GM12878 (cell line): ENCODE results near the gene LGALS8.

Experiments
- CHD2 ChIP-seq: IDR thresholded peaks from 2 replicates; pipeline ENCODE4 v1.6.1; 2011; ENCODE audit warnings: low read depth, low read length, improper control_type of control experiment, borderline replicate concordance
- EZH2 ChIP-seq: IDR thresholded peaks from 2 replicates; pipeline ENCODE4 v1.6.1; 2012; ENCODE audit warnings: low read depth, mild to moderate bottlenecking, control low read depth, inconsistent platforms, low read length, borderline replicate concordance; ENCODE audit not compliant: control insufficient read depth
- NR2C2 ChIP-seq: IDR thresholded peaks from 2 replicates; pipeline ENCODE4 v1.6.1; 2011; ENCODE audit warnings: borderline replicate concordance, low read depth; ENCODE audit not compliant: control insufficient read depth, insufficient read length
- POLR2A ChIP-seq: IDR thresholded peaks from 2 replicates; pipeline ENCODE4 v1.6.1; 2011; ENCODE audit warnings: low read depth, mild to moderate bottlenecking, low read length
- POLR2AphosphoS5 ChIP-seq: IDR thresholded peaks from 2 replicates; pipeline ENCODE4 v1.6.1; 2011; ENCODE audit warnings: mild to moderate bottlenecking, low read length, inconsistent platforms
- RAD21 ChIP-seq: IDR thresholded peaks from 2 replicates; pipeline ENCODE4 v1.6.1; 2011; ENCODE audit warnings: mild to moderate bottlenecking, low read depth, low read length, moderate library complexity; ENCODE audit not compliant: insufficient read depth
- RFX5 ChIP-seq: IDR thresholded peaks from 2 replicates; pipeline ENCODE4 v1.6.1; 2011; ENCODE audit warnings: low read depth, low read length, improper control_type of control experiment
- SMC3 ChIP-seq: IDR thresholded peaks from 2 replicates; pipeline ENCODE4 v1.6.1; 2011; ENCODE audit warnings: low read length, improper control_type of control experiment, borderline replicate concordance
- SREBF1 ChIP-seq: IDR thresholded peaks from 2 replicates; pipeline ENCODE4 v1.6.1; 2012; ENCODE audit warnings: mild to moderate bottlenecking, low read length
- TF ChIP-seq, protein P1 (sequence below), 3 experiments: IDR thresholded peaks in 2 of 3; conservative IDR thresholded peaks in 1 of 3; 2 replicates each; pipeline ENCODE4 v1.5.1; 2011; ENCODE audit warnings: low read depth in 3 of 3, low read length in 3 of 3, mild to moderate bottlenecking in 3 of 3, control low read depth in 2 of 3, moderate library complexity in 2 of 3, inconsistent platforms in 1 of 3, mixed read lengths in 1 of 3; ENCODE audit not compliant: control insufficient read depth in 2 of 3, insufficient read depth in 1 of 3; ENCODE audit errors: extremely low read depth in 1 of 3
- TF ChIP-seq, protein P2 (sequence below): IDR thresholded peaks from 2 replicates; pipeline ENCODE4 v1.6.1; 2012; ENCODE audit warnings: low read depth, low read length, improper control_type of control experiment
- TF ChIP-seq, protein P3 (sequence below): IDR thresholded peaks from 2 replicates; pipeline ENCODE4 v1.6.1; 2011; ENCODE audit warnings: borderline replicate concordance, low read depth, mild to moderate bottlenecking, moderate library complexity, mixed read lengths, low read length; ENCODE audit not compliant: insufficient read depth; ENCODE audit errors: extremely low read length

DNA sequence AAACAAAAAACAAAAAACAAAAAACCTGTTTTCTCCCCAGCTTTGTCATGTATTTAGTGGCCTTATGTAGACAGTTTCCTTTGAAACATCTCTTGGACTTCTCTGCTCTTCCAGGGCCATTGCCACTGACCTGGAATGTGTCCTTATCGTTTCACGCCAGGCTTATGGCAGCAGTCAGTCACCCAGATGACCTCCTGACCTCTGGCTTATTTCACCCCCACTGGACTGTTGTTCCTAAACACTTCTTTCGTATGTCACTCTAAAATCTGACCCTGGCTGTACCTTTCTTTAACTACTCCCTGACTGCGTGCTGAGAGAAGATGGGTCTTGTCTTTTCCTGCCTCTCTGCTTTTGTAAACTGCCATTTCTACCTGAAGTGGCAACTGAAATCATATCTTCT lies 9.1 kb downstream of the LGALS8 start:
- TF ChIP-seq, protein P1, sequence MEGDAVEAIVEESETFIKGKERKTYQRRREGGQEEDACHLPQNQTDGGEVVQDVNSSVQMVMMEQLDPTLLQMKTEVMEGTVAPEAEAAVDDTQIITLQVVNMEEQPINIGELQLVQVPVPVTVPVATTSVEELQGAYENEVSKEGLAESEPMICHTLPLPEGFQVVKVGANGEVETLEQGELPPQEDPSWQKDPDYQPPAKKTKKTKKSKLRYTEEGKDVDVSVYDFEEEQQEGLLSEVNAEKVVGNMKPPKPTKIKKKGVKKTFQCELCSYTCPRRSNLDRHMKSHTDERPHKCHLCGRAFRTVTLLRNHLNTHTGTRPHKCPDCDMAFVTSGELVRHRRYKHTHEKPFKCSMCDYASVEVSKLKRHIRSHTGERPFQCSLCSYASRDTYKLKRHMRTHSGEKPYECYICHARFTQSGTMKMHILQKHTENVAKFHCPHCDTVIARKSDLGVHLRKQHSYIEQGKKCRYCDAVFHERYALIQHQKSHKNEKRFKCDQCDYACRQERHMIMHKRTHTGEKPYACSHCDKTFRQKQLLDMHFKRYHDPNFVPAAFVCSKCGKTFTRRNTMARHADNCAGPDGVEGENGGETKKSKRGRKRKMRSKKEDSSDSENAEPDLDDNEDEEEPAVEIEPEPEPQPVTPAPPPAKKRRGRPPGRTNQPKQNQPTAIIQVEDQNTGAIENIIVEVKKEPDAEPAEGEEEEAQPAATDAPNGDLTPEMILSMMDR (IDR thresholded peaks at IDR 0.05 in 2 of 3, conservative IDR thresholded peaks at IDR 0.05 in 1 of 3; ENCODE audit: control insufficient read depth in 2 of 3, extremely low read depth in 1 of 3, insufficient read depth in 1 of 3, low read depth in 3 of 3, low read length in 3 of 3): no peak
- TF ChIP-seq POLR2A: no peak
- TF ChIP-seq RAD21: no peak
- TF ChIP-seq RFX5: no peak
- no peak for TF ChIP-seq EZH2
- no peak for TF ChIP-seq POLR2AphosphoS5
- TF ChIP-seq SMC3: no peak
- TF ChIP-seq, protein P2, sequence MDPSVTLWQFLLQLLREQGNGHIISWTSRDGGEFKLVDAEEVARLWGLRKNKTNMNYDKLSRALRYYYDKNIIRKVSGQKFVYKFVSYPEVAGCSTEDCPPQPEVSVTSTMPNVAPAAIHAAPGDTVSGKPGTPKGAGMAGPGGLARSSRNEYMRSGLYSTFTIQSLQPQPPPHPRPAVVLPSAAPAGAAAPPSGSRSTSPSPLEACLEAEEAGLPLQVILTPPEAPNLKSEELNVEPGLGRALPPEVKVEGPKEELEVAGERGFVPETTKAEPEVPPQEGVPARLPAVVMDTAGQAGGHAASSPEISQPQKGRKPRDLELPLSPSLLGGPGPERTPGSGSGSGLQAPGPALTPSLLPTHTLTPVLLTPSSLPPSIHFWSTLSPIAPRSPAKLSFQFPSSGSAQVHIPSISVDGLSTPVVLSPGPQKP: no peak
- TF ChIP-seq CHD2: no peak
- TF ChIP-seq, protein P3, sequence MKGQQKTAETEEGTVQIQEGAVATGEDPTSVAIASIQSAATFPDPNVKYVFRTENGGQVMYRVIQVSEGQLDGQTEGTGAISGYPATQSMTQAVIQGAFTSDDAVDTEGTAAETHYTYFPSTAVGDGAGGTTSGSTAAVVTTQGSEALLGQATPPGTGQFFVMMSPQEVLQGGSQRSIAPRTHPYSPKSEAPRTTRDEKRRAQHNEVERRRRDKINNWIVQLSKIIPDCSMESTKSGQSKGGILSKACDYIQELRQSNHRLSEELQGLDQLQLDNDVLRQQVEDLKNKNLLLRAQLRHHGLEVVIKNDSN: no peak
- TF ChIP-seq SREBF1: no peak
- TF ChIP-seq NR2C2: no peak
